Ecto neural progenitor cell (in vitro differentiated cells): ENCODE measurements around the gene LRRC1.

ENCODE experiments used
- DNase-seq: peaks from one replicate; pipeline ENCODE4 v3.0.0-alpha.2; 2018; ENCODE audit warnings: low spot score

LRRC1 gene

DNA sequence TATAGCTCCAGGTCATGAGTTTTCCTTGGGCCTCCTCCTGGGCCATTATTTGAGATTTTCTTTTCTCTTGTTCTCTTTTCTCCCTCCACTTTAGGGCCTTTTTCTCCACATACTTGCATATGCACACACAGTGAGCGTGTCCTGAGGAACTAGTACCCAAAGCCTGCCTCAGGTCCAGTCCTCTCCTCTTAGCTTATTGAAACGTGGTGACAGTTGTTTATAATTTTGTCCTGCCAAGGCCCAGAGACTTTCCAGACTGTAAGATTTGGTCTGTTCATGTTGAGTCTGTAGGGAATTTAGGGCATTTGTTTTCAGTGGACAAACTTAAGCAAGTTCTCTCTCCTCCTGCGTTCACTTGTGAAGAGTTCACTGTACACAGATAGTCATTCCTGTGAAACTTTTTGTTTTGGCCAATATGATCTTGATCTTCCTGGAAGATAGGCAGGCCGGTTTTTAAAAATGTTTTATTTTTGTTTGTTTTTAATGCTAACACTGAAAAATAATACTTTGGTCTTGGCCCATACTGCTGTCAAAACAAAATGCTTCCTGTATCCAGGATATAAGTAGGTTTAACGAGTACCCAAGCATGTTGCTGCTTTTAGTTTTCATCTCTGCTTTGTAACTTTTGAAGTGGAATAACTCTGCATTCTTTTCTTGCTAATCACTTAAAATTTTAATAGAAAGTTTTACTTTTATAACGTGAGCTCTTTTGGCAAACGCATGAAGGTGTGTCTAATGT, 20.7 kb downstream of the LRRC1 start:
- no peak for DNase-seq

DNA sequence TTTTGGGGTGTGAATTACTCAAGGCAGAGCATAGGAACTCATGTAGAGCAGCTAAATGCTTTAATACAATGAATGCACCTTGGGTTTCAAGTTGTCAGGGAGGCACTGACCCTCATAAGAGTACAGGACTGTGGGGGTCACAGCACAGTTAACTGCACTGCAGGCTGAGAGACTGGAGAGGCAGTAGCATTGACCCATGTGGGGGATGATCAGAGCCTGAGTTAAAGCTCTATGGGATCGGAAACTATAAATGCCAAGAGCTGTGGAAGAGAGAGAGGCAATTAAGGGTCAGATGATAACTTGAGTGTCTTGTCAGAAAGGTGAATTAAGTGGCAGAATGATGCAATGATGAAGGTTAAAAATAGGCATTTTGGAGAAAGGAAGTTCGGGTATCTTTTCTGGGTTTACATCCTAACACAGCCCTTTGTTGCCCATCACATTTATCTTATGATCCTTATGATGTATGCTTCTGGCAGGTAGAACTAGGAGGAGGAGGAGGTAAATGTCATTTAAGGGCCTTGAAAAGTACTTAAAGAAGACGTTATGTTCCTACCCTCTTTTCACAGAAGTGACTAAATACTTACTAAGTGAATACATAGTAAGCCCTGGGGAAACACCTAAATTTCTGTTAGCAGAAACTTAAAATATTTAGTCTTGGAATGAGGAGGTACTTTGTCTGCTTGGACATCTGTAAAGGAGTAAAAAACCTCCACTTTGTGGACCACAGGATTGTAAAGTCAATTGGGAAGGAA, 24.2 kb downstream of the LRRC1 start:
- DNase-seq, result no peak

DNA sequence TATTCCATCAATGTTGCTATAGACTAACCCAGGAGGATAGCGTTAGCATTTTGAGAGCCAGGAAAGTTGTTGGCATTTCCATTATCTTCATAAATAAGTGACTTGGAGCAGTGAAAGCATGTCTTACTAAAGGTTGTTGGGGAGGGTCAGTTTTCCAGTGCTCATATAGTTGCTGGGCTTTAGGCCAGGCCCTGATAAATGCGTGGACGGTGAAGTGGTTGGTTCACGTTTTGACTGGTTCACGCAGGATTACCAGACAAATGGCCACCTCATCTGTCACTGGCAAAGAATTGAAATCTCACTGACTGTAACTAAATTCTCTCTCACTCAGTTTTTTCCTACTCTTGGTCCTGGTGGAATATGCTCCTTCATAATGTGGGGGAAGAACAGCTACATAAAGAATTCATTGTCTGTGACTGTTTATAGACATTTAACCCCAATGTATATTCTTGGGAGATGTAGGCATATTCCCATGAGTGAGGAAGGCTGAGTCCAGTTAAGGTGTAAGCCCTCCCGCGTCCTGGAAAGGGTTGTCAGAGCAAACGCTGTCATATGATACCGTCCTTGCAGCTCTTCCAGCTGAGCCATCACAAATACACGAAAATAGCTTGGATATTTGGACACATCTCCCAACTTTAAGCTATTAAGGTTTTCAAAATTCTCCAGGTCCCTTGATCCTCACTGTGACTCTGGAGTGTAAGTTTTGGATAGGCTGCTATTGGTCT, 27.8 kb downstream of the LRRC1 start:
- DNase-seq, result no peak

DNA sequence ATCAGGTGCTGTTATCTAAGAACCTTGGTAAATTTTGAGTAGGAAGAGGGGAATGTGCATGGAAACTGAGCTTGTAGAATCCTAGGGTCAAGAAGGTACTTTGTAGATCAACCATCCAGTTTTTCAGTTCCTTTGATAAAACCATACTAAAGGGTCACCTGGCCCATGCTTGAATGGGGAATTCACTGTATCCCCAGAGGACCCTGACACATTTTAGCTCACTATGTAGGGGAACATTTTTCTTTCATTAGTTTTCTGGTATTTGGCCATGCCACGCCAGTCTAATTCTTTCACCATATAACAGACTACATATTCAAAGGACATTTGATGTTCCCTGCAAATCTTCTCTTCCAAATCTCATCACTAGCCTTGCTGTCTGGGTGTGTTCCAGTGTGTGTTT, 29.9 kb downstream of the LRRC1 start:
- DNase-seq, result no peak

DNA sequence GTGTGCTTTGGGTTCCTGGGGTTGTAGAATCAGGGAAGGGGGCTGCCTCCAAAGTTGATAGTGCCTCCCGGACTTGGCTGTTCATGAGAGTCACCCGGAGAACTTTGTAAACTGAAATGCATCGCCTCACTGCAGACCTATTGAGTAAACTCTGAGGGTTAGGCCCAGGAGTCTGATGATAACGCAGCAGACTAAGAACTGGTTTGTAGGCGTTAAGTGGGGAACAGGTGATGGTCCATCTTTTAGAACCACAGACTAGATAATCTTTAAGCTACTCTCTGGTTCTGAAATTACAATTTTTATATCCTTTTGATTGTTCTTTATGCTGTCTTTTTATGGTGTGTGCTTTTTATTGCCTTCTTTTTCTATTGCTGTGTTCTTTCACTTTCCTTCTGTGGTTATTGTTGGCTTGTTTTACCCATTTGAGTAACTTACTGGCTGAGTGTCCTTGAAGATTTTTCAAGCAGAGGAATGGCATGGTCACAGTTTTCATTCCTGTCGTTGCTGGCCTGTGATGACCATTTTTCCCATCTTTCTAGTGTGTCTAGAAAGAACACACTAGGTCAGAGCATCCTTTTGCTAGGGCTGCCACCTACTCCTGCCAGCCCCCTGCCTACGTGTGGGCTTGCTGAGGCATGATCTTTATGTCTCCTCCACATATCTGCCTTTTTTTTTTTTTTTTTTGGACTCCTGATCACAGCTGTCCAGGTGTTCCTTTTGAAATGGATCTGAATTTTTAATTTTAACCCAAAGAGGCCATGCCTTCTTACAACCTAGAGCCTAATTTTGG, 30.9 kb downstream of the LRRC1 start:
- no peak for DNase-seq

DNA sequence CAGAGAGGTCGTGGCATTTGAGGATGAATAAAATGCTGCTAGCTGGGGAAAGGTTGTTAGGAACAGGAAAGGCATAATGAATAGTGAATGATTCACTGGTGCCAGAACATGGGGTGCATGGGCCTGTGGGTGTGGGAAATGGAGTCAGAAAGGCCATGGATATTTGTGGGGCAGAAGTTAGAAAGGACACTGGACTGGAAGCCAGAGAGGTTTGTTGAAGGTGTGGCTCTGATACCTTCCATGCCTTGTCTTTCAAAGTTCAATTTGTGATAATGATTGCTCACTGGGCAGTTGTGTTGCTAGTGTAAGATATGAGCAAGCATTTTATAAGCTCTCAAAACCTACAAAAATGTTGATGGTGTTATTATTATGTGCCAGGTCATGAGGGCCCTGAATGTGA, 32.7 kb downstream of the LRRC1 start:
- DNase-seq, result no peak

DNA sequence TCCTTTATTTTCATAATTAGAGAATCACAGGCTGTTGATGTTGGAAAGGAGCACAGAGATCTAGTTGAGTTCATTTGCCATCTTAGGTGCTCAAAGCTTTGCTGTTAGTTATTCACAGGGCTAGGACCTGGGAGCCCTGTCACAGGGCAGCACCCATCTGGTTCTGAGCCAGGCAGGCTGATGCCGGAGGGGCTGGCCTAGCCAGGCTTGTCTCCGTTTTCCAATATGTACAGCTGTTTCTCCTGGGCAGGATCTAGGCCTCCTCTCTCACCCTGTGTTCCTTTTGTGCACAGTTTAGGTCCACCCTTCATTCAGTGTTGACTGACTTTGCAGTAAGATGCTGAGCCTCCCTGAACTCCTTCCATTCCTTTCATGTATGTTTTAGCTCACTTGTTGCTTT, 33.4 kb downstream of the LRRC1 start:
- DNase-seq, result no peak

DNA sequence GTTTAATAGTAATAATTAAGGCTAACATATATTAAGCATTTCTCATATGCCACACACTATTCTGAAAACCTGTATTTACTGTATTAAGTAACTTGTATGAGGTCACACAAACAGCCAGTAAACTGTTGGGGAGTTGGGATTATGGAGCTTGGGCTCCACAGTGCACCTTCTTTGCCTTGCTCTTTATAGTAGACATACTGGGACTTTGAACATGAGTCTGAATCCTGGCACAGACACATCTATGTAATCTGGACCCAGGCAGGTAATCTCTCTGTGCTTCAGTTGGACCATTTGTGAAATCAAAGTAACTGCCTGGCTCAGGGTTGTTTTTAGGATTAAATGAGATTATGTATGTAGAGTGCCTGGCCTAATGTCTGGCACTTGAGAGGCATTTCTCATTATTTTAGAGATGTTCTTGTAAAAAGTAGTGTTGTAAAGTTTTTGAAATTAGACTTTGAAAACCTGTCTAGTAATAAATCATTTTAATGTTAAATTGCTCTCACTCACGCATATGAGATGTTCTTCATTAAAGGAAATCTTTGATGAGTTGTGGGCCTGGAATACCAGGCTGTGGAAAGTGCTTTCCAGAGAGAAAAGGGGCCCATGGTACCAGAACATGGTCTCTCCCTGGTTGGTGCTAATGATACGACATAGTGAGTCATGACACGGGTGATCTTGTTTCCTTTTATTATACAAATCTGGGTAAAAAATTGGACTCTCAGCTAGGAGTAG, 34.3 kb downstream of the LRRC1 start:
- no peak for DNase-seq

DNA sequence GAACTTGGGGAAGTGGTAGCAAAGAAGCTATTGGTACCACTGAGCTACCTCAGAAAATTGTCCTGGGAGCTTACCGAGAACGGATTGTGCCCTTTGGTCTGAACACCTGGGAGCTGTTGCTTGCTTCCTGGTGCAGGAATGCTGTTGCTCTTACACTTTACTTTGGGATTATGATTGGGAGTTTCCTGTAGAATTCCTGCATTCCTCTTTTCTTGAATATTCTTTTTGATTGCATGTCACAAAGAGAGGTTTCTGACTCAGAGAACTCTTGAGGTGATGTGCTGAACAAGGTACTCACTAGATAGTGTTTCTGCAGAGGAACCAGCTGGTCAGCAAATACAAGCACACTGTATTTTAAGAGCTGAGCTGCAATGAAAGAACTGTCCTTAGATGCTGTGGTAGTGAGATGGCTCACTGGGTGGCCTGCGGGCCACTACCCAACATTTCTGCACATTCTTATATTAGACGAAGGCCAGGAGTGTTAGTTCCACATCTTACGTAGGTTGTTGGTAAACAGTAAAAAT, 35.0 kb downstream of the LRRC1 start:
- DNase-seq, result no peak

DNA sequence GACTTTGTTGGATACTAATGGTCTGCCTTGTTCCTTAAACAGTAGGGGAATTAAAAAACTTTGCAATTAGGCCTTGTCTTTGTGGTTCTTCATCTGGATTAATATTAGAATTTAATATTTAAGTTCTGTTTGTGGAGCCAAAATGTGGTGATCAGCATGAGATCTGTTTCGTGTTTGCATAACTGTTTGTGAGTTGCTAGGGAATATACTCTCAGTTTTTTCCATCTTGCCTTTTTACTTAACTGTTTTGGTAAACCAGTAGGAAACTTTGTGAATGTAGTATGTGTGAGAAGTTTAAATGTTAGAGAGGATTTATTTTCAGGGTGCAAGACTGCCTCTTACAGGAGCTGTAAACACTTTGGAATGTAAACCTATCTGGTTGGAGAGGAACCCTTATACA, 35.6 kb downstream of the LRRC1 start:
- no peak for DNase-seq

DNA sequence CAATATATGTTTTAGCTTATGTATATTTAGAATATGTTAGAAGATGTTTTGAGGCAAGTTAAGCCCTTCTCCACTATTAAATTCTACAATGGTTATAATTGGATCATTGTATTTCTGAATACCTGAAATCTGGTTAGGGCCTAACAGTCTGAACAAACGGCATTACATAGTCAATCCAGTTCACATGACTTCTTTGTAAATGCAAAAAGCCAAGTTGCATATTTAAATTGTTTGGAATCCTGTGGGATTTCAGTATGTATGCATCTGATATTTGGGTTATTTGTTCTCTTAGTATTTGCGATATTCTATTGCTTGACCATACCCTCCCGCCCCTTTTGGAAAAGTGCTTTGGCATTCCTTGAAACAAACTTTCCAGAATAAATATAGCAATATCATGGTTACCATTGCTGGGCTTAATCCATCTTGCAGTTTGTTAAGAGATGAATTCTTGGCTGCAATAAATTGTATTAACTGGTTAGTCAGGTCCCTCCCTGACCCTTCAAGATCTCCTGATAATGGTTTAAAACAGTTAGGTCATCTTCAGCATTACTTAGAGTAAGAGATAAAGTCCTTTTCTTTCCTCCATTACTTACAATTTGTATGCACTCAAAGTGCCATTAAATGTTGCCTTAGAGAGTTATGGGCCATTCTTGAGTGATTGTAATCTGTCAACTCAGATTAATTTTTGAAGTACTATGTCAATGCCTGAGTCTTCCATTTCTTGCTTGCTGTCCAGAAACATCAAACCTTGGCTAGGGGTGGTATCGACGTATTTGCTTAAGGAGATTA, 36.5 kb downstream of the LRRC1 start:
- DNase-seq, result no peak

DNA sequence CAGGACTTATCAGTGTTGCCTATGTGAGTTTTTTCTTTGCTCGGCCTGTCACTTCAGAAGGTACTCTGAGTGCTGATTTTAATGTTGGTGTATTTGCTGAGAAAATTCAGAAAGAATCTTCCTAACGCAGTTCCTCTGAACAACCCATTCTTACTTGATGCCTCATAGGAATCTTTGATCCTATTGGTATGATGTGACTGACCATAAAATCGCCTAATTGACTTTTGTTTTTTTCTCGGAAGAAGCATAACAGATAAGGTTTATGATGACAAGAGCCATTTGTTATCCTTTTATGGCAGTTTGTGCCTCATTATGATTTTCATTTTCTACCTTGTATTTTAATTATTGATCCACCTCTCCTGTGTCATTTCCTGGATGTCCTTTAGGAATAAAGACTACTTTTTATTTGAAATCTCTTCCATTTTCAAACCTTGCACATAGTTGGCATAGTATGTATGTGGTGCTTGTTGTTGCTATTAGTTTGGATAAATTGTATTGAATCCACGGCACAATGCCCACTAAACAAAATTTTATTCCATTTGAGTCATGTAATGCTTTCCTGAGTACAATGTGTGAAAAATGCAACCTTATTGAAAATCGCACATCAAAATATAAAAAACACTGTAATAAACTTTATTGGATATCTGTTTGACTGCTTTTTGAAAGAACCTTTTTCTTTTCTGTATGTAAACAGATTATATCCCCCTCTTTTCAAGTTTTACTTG, 37.3 kb downstream of the LRRC1 start:
- DNase-seq, result no peak

DNA sequence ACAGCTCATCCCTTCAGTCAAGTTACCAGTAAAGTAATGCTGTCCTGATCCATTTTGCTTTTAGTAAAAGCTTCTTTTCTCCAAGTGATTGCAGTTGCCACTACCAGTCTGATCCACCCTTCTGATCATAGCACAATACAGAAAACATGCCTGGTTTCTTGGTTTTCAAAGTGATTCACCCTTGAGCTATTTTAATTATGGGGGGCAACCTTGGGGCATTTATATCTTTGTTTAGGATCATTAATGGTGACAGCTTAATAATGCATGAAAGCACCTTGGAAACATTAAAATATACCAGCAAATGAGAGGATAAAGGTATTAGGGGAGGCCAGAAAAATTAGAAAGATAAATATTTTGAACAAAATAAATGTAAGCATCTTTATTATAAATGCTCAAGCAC, 38.4 kb downstream of the LRRC1 start:
- no peak for DNase-seq

DNA sequence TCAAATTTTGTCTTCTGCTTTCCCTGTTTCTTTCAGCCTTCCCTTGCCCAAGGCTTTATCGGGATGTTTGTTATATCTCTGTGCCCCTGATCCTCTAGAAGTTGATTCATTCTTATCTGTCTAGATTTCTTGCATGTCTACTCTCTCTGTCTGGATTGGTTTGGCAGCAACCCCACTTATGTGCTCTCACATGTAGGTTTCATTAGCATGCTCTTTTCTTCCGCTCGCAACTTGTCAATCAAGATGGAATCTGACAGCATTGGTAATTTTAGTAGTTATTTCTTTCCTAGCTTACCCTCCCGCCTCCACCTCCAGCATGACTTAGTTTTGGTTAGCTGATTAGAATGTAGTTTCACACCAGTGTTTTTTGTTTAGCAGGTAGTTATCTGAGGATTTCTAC, 39.3 kb downstream of the LRRC1 start:
- DNase-seq, result no peak

DNA sequence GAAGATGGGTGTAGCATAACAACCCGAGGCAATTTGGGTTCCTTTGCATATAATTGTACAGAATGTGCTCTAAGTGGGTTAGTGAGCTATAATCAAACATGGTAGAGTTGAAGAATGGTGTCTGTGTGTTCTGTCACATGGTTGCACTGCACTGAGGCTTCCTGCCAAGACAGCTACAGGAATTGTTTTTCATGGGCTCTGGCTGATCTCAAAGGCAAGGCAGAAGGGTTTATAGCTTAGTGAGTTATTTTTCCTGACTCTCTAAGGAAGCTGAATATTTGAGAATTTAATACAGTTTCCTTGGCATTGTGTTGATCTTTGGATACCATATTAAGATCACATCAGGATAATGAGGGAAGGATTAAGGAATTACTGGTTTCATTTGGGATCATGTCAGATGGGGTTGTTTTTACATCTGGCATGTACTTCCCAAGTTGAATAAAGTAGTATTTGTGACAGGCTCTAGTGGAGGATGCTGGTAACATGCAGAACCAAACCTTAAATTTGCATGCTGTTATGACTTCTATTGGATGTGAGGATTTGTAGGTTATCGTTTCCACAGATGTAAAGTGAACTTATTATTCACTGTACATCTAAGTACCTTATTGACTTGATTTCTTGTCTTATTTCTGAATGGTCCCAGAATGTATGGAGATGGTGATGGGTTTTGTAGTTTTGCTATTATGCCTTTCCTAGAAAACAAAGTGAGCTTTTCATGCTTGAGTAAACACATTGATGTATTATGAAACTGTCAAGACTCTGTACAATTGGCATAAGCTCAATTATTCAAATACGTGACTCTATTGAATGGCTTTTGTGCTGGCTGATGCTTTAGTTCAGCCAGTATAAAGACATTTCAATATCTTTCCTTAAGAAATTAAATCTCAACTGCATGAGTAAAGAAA, 43.3 kb downstream of the LRRC1 start:
- DNase-seq, result no peak

DNA sequence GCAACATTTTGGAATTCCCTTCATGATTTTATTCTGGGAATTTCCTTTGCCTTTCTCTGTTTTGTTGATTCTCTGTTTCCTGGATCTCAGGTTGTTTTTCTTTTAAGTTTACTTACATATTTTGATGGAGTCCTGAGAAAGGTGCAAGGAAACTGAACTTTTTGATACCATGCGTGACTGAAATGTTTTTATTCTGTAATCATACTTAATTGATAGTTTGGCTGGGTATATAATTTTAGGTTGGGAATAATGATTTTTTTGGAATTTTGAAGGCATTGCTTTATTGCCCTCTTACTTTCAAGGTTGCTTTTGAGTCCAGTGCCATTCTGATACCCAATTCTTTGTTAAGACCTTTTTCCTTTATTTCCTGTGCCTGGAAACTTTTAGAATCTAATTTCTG, 45.2 kb downstream of the LRRC1 start:
- DNase-seq, result no peak

DNA sequence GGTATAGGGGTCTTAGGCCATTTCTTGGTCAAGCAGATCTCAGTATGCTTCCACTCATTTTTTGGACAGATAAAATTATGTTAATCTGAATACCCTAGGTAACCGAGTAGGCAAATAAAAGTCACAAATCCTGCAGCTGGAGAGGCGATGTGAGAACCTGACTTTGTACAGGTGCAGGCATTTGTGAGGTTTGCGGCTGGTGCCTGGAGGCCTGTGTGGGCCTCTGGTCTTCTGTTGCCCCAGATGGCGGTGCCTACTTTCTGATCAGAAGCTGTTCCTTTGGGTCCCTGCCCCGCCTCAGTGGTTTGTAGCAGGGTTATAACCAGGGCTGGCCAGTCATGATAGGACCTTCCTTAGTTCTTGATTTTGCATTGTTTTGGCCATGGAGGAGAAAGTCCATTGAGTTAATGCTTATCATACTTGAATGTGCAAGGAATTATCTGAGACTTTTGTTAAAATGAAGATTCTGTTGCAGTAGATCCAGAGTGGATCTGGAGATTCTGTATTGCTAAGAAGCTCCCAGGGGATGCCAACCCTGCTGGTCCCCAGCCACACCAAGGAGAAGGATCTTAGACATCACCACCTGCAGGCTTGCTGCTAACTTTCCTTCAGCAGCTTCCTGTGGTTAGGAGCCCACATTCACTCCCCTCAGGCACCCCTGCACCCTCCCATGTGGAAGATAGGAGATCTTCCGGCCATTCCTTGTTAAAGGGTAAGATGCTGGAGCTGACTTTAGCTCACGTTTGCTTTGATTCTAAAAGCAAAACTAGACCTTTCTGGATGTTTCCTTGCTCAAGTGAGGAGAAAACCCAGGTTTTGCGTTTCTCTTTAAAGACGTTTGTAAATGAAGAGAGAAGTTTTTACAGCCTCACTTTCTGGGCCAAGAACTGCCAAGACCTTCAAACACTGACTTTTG, 50.7 kb downstream of the LRRC1 start:
- DNase-seq, result no peak

DNA sequence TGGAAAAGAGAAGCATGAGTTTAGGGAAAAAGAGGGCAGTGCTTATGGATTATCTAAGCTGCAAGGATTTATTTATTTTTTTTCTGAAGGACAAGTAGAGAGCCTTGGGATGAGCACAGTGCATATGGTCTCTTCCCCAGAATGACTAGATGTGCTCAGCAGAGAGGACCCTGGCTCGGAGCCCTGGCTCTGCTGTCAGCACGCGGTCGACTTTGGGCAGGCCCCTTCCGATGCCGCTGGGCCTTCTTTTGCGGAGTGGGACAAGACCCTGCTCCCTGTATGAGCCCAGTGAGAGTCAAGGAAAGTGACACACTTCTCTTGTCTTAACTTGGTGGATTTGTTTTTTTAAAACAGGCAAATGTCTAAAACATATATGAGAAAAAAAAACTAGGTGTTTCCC, 51.4 kb downstream of the LRRC1 start:
- DNase-seq, result no peak
